K562 (cell line): Measurements from ENCODE around the gene AP1M2. TPM values are rescaled to one million over a fixed set of nuclear protein-coding genes. Genes with fewer than 3 reads are reported as not detected.

Experiments
- BCOR ChIP-seq: fragments of 450-650 bp; IDR thresholded peaks from 2 replicates; pipeline ENCODE4 v1.6.1; 2016
- CC2D1A ChIP-seq: fragments of 450-650 bp; IDR thresholded peaks from 2 replicates; pipeline ENCODE4 v1.6.1; 2017; ENCODE audit warnings: mild to moderate bottlenecking
- CEBPG ChIP-seq, 3 experiments: fragments of 200-800 bp in 1 of 3; sonication (Bioruptor generic) in 1 of 3; sonication (generic) in 1 of 3; formaldehyde crosslinking in 1 of 3; IDR thresholded peaks in 2 of 3; conservative IDR thresholded peaks in 1 of 3; 2 replicates each; pipeline versions ENCODE4 v1.6.1 to v1.8.0; 2016 to 2022; ENCODE audit warnings: missing compliant biosample characterization in 2 of 3, missing genetic modification characterization in 2 of 3, mild to moderate bottlenecking in 1 of 3, missing genetic modification reagents in 1 of 3
- COPS2 ChIP-seq: fragments of 450-650 bp; conservative IDR thresholded peaks from 2 replicates; pipeline ENCODE4 v1.6.1; 2016; ENCODE audit warnings: mild to moderate bottlenecking, moderate library complexity
- EWSR1 ChIP-seq: fragments of 450-650 bp; IDR thresholded peaks from 2 replicates; pipeline ENCODE4 v1.6.1; 2018; ENCODE audit warnings: borderline replicate concordance, mild to moderate bottlenecking, low read depth, moderate library complexity; ENCODE audit not compliant: partially characterized antibody
- NR2C1 ChIP-seq, 2 experiments: fragments of 450-650 bp; IDR thresholded peaks; 2 replicates each; pipeline ENCODE4 v1.6.1; 2017; ENCODE audit warnings: mild to moderate bottlenecking in 2 of 2, antibody characterized with exemption in 1 of 2, inconsistent platforms in 1 of 2, missing compliant biosample characterization in 1 of 2, missing genetic modification characterization in 1 of 2
- SAFB ChIP-seq: fragments of 200-400 bp; formaldehyde crosslinking; IDR thresholded peaks from 2 replicates; pipeline ENCODE4 v1.6.1; 2017; ENCODE audit warnings: low read depth, low read length, borderline replicate concordance
- TRIM24 ChIP-seq, 2 experiments: fragments of 450-650 bp; IDR thresholded peaks; 2 replicates each; pipeline ENCODE4 v1.6.1; 2016
- ZBTB17 ChIP-seq: fragments of 450-650 bp; formaldehyde crosslinking; IDR thresholded peaks from 2 replicates; pipeline ENCODE4 v1.4.0; 2020; ENCODE audit warnings: mild to moderate bottlenecking
- ZKSCAN3 ChIP-seq: fragments of 250-450 bp; sonication (Bioruptor Pico); IDR thresholded peaks from 2 replicates; pipeline ENCODE4 v1.4.0; 2020
- ZNF175 ChIP-seq: fragments of 200-800 bp; sonication (Bioruptor generic); IDR thresholded peaks from 2 replicates; pipeline ENCODE4 v1.6.1; 2016; ENCODE audit warnings: low read depth, mild to moderate bottlenecking, missing genetic modification characterization, missing compliant biosample characterization
- ZNF551 ChIP-seq: fragments of 250-450 bp; sonication (Bioruptor Pico); IDR thresholded peaks from 2 replicates; pipeline ENCODE4 v1.5.0; 2021; ENCODE audit warnings: mild to moderate bottlenecking, moderate library complexity
- ZNF717 ChIP-seq: fragments of 250-450 bp; sonication (Bioruptor Pico); IDR thresholded peaks from 2 replicates; pipeline ENCODE4 v1.5.0; 2021
- ZNF766 ChIP-seq: fragments of 200-800 bp; sonication (Bioruptor generic); conservative IDR thresholded peaks from 2 replicates; pipeline ENCODE4 v1.6.1; 2016; ENCODE audit warnings: missing genetic modification characterization, missing compliant biosample characterization
- polyA plus RNA-seq, 8 experiments: library from polyadenylated mRNA; depleted of rRNA in 4 of 8; stranded (reverse) in 5 of 8; unstranded in 3 of 8; fragments of >200 nt; fragmentation: Nextera tagmentation in 2 of 8; fragmentation: Illumina TruSeq in 1 of 8; extraction: Ambion mirVana in 2 of 8; extraction: Trizol in 1 of 8; gene quantifications; 2 replicates each; pipeline versions ENCODE4 v1.2.1 to v1.2.3, GENCODE V29; 2011 to 2014; ENCODE audit warnings: inconsistent platforms in 1 of 8, missing spikeins in 1 of 8
- total RNA-seq, 7 experiments: library from RNA; depleted of rRNA in 6 of 7; stranded (reverse); fragments of >200 nt in 6 of 7; fragmentation: Illumina TruSeq in 2 of 7; extraction: Trizol in 2 of 7; gene quantifications; 2 replicates each; pipeline versions ENCODE4 v1.2.1 to v1.2.3, GENCODE V29; 2011 to 2021; ENCODE audit warnings: low replicate concordance in 1 of 7
- TF ChIP-seq, protein P1 (sequence below): fragments of 450-650 bp; formaldehyde crosslinking; conservative IDR thresholded peaks from 2 replicates; pipeline ENCODE4 v1.4.0; 2022; ENCODE audit warnings: mild to moderate bottlenecking, missing genetic modification characterization
- TF ChIP-seq, protein P2 (sequence below): fragments of 450-650 bp; formaldehyde crosslinking; IDR thresholded peaks from 2 replicates; pipeline ENCODE4 v1.4.0; 2022; ENCODE audit warnings: missing genetic modification characterization

AP1M2 gene
- total and polyA plus RNA-seq, 9 of the 15 experiments (the other 6 are each of a cell fraction or from before 2014, with no cell fraction given): 0.33 to 1.4 (median 0.89) TPM; not detected in 1

DNA sequence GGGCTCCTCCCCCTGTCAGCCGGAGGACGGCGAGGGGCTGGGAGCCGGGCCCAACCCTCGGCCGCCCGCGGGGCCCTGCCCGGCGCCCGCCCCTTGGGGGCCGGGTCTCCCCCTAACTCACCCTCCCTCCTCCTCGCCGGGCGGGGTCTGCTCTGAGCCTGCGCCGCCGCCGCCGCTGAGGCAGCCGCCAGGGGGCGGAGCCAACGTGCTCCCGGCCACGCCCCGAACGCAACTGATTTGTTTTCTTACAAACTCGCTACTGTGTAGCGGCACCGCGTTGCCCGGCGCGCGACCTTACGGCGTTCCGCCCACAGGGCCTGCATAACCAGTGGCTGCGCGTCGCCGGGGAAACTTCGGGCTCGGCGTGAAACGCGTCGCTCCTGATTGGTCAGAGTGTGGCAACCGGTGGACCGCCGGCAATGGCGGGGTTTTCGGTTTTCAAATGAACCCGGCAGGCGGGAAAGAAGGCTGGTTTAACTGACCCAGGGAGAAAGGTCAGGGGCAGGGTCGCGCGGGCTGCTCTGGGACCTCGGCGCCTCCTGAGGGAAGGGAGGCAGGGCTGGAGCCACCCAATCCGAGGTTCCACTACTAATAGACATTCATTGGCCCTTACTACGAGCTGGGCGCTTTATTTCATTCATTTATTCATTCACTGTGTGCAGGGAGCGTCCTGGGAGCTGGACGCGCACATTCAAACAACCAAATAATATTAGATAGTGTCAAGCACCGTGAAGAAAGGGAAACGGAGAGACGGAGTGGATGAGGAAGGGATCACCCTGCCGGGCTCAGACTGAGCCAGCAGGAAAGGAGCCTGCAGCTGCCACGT is 18.1 kb downstream of the AP1M2 start, which contains the start of gene CDKN2D (continued):
- TF ChIP-seq, protein P1, sequence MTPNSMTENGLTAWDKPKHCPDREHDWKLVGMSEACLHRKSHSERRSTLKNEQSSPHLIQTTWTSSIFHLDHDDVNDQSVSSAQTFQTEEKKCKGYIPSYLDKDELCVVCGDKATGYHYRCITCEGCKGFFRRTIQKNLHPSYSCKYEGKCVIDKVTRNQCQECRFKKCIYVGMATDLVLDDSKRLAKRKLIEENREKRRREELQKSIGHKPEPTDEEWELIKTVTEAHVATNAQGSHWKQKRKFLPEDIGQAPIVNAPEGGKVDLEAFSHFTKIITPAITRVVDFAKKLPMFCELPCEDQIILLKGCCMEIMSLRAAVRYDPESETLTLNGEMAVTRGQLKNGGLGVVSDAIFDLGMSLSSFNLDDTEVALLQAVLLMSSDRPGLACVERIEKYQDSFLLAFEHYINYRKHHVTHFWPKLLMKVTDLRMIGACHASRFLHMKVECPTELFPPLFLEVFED (CRISPR knock-in tag): no peak
- TF ChIP-seq SAFB (no peak; the same call in 1 of the 2 replicates), TRIM24 (IDR thresholded peaks at IDR 0.05) (peak; percentile 91 to 94), CC2D1A (peak; percentile 85), NR2C1 (IDR thresholded peaks at IDR 0.05) (peak; percentile 91), NR2C1 (tag; IDR thresholded peaks at IDR 0.05) (peak; percentile 91), ZNF175 (no peak), ZNF551 (CRISPR knock-in tag) (no peak), EWSR1 (no peak), ZNF717 (CRISPR knock-in tag) (no peak), ZNF766 (no peak; the same call in 1 of the 2 replicates), ZBTB17 (CRISPR knock-in tag) (peak; percentile 64; the same call in 1 of the 2 replicates), BCOR (no peak), COPS2 (no peak), ZKSCAN3 (CRISPR knock-in tag) (no peak), CEBPG (CRISPR knock-in tag; IDR thresholded peaks at IDR 0.05) (peak; percentile 61), CEBPG (tag; conservative IDR thresholded peaks at IDR 0.05 in 1 of 2, IDR thresholded peaks at IDR 0.05 in 1 of 2) (no peak)
- TF ChIP-seq, protein P2, sequence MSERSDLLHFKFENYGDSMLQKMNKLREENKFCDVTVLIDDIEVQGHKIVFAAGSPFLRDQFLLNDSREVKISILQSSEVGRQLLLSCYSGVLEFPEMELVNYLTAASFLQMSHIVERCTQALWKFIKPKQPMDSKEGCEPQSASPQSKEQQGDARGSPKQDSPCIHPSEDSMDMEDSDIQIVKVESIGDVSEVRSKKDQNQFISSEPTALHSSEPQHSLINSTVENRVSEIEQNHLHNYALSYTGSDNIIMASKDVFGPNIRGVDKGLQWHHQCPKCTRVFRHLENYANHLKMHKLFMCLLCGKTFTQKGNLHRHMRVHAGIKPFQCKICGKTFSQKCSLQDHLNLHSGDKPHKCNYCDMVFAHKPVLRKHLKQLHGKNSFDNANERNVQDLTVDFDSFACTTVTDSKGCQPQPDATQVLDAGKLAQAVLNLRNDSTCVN (CRISPR knock-in tag): no peak
